Measurements from ENCODE around the gene TOMM20L.
"Not testable (repeated sequence)": the region's sequence is repeated elsewhere in the genome, so short reads cannot be mapped to it uniquely, and the experiment has no call there.

The TOMM20L gene

GRCh38 chr14:58414845-58415244 lies 19.1 kb downstream of the TOMM20L start:
- Histone ChIP-seq H3K4me1 (ENCODE audit: control insufficient read depth, insufficient read depth, low read length) (no peaks in the 10 kb centered on the region), H3K27ac (ENCODE audit: extremely low read depth, low read depth, low read length) (no peak overlapping the region), H3K4me3 (ENCODE audit: low read depth, low read length) (no peak overlapping the region), H3K9me3 (ENCODE audit: control insufficient read depth, insufficient read depth, low read depth, low read length) (no peaks in the 10 kb centered on the region), H3K36me3 (ENCODE audit: control insufficient read depth in 2 of 2, insufficient read depth in 1 of 2, low read length in 2 of 2) (peaks cover 62 to 84% of the 10 kb centered on the region in 2 experiments)
- ChIA-PET POLR2A (no interaction called here), CTCF (no interaction called here)
- no peak for TF ChIP-seq ZNF76 (tag by site-specific recombination; IDR thresholded peaks at IDR 0.05; ENCODE audit: borderline replicate concordance, low read depth)
- TF ChIP-seq GLIS1 (tag by site-specific recombination; IDR thresholded peaks at IDR 0.05), result peak; percentile 24; the same call in 1 of the 2 replicates
- TF ChIP-seq KLF1 (tag by site-specific recombination; IDR thresholded peaks at IDR 0.05), result peak; percentile 77

GRCh38 chr14:58415636-58416547 lies 20.2 kb downstream of the TOMM20L start:
- POLR2A ChIA-PET, result no interaction called here
- no peak overlapping the region for H3K4me3 ChIP-seq (ENCODE audit: low read depth, low read length)
- H3K9me3 ChIP-seq (ENCODE audit: control insufficient read depth, insufficient read depth, low read depth, low read length), result no peaks in the 10 kb centered on the region
- H3K36me3 ChIP-seq (ENCODE audit: control insufficient read depth in 2 of 2, insufficient read depth in 1 of 2, low read length in 2 of 2), result peaks cover 60 to 86% of the 10 kb centered on the region in 2 experiments
- H3K27ac ChIP-seq (ENCODE audit: extremely low read depth, low read depth, low read length), result no peak overlapping the region
- no peaks in the 10 kb centered on the region for H3K4me1 ChIP-seq (ENCODE audit: control insufficient read depth, insufficient read depth, low read length)
- CTCF ChIA-PET, result no interaction called here
- no peak for TF ChIP-seq ZNF214 (tag by site-specific recombination; IDR thresholded peaks at IDR 0.05; ENCODE audit: borderline replicate concordance)
- TF ChIP-seq ZNF558 (tag by site-specific recombination; IDR thresholded peaks at IDR 0.05), result peak; percentile 96

- H3K27ac ChIP-seq (ENCODE audit: extremely low read depth, low read depth, low read length); H3K4me3 ChIP-seq (ENCODE audit: low read depth, low read length); POLR2A ChIA-PET; H3K4me1 ChIP-seq (ENCODE audit: control insufficient read depth, insufficient read depth, low read length); CTCF ChIA-PET; H3K9me3 ChIP-seq (ENCODE audit: control insufficient read depth, insufficient read depth, low read depth, low read length): not testable (repeated sequence)
- peaks cover 64 to 83% of the 10 kb centered on the region in 2 experiments for H3K36me3 ChIP-seq (ENCODE audit: control insufficient read depth in 2 of 2, insufficient read depth in 1 of 2, low read length in 2 of 2)
Measured at GRCh38 chr14:58416934-58417333, 21.2 kb downstream of the TOMM20L start.

- Histone ChIP-seq H3K4me1 (ENCODE audit: control insufficient read depth, insufficient read depth, low read length) (no peaks in the 10 kb centered on the region), H3K27ac (ENCODE audit: extremely low read depth, low read depth, low read length) (peak overlapping the region; percentile 81), H3K36me3 (ENCODE audit: control insufficient read depth in 2 of 2, insufficient read depth in 1 of 2, low read length in 2 of 2) (peaks cover 33 to 36% of the 10 kb centered on the region in 2 experiments; a peak in 2 of 3 replicates), H3K9me3 (ENCODE audit: control insufficient read depth, insufficient read depth, low read depth, low read length) (no peaks in the 10 kb centered on the region), H3K4me3 (ENCODE audit: low read depth, low read length) (peak overlapping the region; percentile 65)
- ChIA-PET POLR2A (interaction anchor here (0.5 to 1.8 kb wide), 12 partner anchors 14 to 250 kb away, joined by 3 to 16 read pairs (median 4); partner anchors contain the start of genes ARID4A, PSMA3 and TOMM20L), CTCF (interaction anchor here (1.0 to 1.6 kb wide), 2 partner anchors 32 to 113 kb away, joined by 6 to 8 read pairs; partner anchors contain the start of gene TOMM20L)
- TF ChIP-seq MEIS1 (CRISPR knock-in tag; IDR thresholded peaks at IDR 0.05; ENCODE audit: borderline replicate concordance) (no peak), HOXC10 (CRISPR knock-in tag; IDR thresholded peaks at IDR 0.05) (no peak), ZNF335 (tag by site-specific recombination; conservative IDR thresholded peaks at IDR 0.05) (peak; percentile 72), GLIS2 (tag by site-specific recombination; IDR thresholded peaks at IDR 0.05) (peak; percentile 67), ZNF157 (tag by site-specific recombination; IDR thresholded peaks at IDR 0.05) (no peak), ZIC2 (tag by site-specific recombination; IDR thresholded peaks at IDR 0.05) (peak; percentile 50; the same call in 1 of the 2 replicates), SCRT1 (tag by site-specific recombination; IDR thresholded peaks at IDR 0.05; ENCODE audit: borderline replicate concordance) (no peak), ZNF600 (tag by site-specific recombination; IDR thresholded peaks at IDR 0.05) (no peak), ZNF391 (tag by site-specific recombination; IDR thresholded peaks at IDR 0.05; ENCODE audit: borderline replicate concordance, low read depth) (no peak), ZNF626 (tag by site-specific recombination; IDR thresholded peaks at IDR 0.05) (no peak), ZNF341 (tag by site-specific recombination; IDR thresholded peaks at IDR 0.05; ENCODE audit: low read depth) (peak; percentile 82), ZBTB26 (tag by site-specific recombination; optimal IDR thresholded peaks at IDR 0.05) (peak; percentile 43), ZNF555 (tag by site-specific recombination; conservative IDR thresholded peaks at IDR 0.05) (no peak), ZNF449 (tag by site-specific recombination; IDR thresholded peaks at IDR 0.05) (0 out of 2 replicates have a peak, but pooled peaks have one; percentile 10), ZBTB6 (tag by site-specific recombination; IDR thresholded peaks at IDR 0.05) (no peak)
Measured at GRCh38 chr14:58426670-58427280, 31.0 kb downstream of the TOMM20L start.
